GM10266 (cell line): ENCODE data around the gene GNG7.
A peak's percentile ranks its signal among the peaks of the same experiment; 100 is the strongest.
"Not testable (repeated sequence)": the region's sequence is repeated elsewhere in the genome, so short reads cannot be mapped to it uniquely, and the experiment has no call there.

Experiments used
- DNase-seq: peaks from one replicate; pipeline ENCODE4 v3.0.0; 2012; ENCODE audit errors: extremely low spot score
- TF ChIP-seq, protein P1 (sequence below): IDR thresholded peaks from 2 replicates; pipeline ENCODE4 v1.5.1; 2012; ENCODE audit warnings: mild to moderate bottlenecking, low read depth; ENCODE audit not compliant: control insufficient read depth, insufficient read depth; ENCODE audit errors: missing control alignments

Gene GNG7

DNA sequence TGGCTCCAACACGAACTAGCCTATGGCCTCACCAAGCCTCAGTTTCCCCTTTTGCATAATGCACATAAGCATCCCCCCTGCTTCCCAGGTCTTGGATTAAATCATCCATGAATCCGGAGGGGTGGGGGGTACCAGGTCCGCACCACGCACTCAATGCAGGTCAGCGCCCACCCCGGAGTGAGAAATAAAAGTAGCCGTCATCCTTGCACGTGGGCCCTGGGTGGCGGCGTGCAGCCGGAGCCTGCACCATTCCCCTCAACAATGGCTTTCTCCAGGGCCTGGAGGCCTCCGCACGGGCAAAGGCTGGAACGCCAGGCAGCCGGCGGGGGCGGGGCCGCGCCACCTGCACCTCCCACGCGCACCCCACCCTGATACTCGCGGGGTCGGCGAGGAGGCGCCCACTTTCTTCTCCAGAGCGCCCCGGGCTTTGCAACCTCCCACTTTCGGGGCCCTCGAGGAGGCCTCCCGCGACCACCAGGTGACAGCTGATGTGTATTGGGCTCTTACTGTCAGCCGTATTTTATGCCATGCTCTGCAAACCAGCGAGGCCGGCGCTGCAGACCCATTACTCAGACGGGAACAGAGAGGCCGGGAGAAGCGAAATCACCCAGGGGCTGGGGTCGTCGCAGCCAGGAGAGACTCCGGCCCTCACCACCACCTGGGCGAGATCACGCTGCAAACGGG is 227.3 kb downstream of the GNG7 start:
- TF ChIP-seq, protein P1, sequence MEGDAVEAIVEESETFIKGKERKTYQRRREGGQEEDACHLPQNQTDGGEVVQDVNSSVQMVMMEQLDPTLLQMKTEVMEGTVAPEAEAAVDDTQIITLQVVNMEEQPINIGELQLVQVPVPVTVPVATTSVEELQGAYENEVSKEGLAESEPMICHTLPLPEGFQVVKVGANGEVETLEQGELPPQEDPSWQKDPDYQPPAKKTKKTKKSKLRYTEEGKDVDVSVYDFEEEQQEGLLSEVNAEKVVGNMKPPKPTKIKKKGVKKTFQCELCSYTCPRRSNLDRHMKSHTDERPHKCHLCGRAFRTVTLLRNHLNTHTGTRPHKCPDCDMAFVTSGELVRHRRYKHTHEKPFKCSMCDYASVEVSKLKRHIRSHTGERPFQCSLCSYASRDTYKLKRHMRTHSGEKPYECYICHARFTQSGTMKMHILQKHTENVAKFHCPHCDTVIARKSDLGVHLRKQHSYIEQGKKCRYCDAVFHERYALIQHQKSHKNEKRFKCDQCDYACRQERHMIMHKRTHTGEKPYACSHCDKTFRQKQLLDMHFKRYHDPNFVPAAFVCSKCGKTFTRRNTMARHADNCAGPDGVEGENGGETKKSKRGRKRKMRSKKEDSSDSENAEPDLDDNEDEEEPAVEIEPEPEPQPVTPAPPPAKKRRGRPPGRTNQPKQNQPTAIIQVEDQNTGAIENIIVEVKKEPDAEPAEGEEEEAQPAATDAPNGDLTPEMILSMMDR, result no peak
- DNase-seq, result no peak

DNA sequence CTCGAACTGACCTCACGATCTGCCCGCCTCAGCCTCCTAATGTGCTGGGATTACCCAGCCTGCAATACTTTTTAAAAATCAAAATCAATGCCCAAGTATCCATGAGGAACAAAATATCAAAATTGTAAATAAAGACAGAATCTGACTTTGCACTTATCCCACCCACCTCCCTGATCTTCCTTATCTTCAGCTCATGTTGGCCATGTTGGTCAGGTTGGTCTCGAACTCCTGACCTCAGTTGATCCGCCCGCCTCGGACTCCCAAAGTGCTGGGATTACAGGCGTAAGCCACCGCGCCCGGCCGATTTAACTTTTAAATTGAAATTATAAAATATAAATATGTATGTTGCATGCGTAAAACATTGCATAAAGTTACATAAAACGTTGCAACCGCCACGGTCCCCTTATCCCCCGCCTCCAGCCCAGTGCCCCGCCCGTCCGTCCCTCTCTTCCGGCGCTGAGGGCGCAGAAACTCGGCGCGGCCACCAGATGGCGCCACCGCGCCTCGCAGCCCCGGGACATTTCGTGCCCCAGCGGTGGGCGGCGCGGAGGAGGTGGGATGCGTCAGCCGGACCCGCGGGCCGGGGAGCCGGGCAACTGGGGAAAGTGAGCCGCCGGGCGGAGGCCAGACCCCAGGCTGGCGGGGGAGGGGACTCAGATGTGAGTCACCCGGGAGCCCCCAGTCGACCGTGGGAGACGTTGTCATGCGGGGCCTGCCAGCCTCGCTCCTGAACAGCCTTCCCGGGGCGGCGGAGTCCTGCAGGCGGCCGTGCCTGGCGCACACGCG is 228.1 kb downstream of the GNG7 start:
- TF ChIP-seq, protein P1, result peak; percentile 95
- DNase-seq, result peak; percentile 90

DNA sequence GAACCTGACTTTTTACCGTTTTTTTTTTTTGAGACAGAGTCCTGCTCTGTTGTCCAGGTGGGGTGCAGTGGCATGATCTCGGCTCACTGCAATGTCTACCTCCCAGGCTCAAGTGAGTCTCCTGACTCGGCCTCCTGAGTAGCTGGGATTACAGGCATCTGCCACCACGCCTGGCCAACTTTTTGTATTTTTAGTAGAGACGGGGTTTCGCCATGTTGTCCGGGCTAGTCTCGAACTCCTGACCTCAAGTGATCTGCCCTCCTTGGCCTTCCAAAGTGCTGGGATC is 232.6 kb downstream of the GNG7 start:
- not testable (repeated sequence) for DNase-seq

DNA sequence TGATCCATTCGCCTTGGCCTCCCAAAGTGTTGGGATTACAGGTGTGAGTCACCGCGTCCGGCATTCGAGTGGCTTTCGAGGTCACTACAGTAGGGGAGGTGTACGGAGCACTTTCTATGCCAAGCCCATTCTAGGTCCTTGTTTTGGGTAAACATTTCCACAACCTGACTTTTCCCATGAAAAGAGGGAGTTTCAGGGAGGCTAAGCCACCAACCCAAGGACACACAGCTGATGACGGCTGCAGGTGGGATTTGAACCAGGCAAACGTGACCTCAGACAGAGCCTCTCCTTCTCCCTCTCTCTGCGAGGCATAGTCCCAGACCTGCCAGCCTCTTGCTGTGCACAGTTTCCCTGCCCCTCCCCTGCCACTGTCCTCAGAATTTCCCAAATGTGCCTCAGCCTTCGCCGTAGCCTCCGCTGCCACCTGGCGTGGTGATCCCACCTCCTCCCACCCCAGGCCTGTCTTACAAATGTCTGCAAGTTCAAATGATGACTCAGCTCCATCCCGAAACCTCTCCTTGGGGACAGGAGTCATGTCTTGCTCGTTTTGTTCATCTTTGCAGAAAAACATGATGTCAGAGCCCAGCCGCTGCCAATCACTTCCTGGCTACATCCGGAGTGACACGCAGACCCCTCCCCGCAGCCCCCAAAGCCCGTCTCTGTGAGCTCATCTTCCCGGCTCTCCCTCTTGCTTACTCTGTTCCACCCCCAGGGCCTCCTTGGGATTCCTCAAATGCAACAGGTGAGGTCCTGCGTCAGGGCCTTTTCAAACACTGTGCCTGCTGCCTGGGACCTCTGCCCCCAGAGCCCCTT is 233.2 kb downstream of the GNG7 start:
- TF ChIP-seq, protein P1, result no peak

DNA sequence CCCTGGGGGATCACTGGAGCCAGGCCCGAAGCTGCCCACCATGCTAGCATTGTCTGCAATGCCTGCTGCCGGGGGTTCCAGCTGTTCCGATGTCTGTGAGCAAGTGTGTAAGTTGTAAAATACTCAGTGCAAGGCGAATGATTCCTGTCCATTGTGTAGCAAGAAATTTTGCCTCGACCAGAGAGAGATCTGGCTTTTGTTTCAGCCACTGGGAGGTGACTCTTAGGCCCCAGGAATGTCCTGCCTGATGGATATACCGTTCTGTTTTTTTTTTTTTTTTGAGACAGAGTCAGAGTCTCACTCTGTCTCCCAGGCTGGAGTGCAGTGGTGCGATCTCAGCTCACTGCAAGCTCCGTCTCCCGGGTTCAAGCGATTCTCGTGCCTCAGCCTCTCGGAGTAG is 233.9 kb downstream of the GNG7 start:
- no peak for DNase-seq
- TF ChIP-seq, protein P1, result no peak

More for the DNA sequence above, 233.2 kb downstream of the GNG7 start:
- no peak for DNase-seq

DNA sequence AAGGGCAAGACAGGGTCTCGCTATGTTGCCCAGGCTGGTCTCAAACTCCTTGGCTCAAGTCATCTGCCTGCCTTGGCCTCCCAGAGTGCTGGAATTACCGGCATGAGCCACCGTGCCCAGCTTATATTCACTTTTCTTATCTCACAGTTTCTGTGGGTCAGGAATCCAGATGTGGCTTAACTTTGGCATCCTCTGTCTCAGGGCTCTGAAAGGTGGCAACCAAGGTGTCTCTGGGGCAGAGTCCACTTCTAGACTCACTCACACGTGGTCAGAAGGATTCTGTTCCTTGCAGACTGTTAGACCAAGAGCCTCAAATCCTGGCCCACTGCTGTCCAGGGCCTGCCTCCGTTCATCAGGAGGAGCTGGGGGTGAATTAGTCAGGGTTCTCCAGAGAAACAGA is 238.1 kb downstream of the GNG7 start:
- TF ChIP-seq, protein P1, result no peak
- no peak for DNase-seq

DNA sequence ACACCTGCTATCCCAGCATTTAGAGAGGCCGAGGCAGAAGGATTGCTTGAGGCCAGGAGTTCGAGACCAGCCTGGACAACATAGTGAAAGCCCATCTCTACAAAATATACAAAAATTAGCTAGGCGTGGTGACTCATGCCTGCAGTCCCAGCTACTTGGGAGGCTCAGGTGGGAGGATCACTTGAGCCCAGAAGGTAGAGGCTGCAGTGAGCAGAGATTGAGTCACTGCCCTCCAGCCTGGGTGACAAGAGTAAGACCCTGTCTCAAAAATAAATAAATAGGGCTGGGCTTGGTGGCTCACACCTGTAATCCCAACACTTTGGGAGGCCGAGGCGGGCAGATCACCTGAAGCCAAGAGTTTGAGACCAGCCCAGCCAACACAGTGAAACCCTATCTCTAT is 238.8 kb downstream of the GNG7 start:
- DNase-seq, result not testable (repeated sequence)

DNA sequence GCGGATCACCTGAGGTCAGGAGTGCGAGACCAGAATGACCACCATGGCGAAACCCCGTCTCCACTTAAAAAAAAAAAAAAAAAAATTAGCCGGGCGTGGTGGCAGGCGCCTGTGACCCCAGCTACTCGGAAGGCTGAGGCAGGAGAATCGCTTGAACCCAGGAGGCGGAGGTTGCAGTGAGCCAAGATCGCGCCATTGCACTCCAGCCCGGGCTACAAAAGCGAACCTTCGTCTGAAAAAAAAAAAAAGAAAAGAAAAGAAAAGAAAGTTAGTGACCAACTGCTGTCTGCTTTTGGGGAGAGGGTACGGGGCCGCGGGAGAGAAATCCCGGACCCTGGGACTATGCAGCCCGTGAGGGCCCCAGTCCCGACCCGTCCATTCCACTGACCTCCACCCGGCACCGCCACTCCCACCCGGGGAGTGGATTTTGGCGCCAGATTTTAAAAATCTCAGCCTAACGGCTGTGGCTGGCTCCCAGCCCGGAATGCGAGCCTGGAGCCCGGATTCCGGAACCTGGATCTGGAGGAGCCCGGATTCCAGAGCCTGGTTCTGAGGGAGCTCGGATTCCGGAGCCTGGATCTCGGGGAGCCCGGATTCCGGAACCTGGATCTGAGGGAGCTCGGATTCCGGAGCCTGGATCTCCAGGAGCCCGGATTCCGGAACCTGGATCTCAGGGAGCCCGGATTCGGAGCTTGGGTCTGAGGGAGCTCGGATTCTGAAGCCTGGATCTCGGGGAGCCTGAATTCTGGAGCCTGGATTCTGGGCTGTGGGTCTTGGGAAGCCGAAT is 239.7 kb downstream of the GNG7 start:
- TF ChIP-seq, protein P1, result no peak
- no peak for DNase-seq
